ENCODE measurements around the gene HAVCR1.

HAVCR1 gene

GRCh38 chr5:157076558-157076957 is 17.6 kb upstream of the HAVCR1 start:
- no peak overlapping the region for H2BK12ac ChIP-seq (ENCODE audit: low read length in 2 of 2)
- no peaks in the 10 kb centered on the region for H3K9me3 ChIP-seq (ENCODE audit: control insufficient read depth, low read length)
- 42% methylated on average over 4 of the region's 4 CpGs for WGBS
- H3K27ac ChIP-seq (ENCODE audit: low read length, poor library complexity, severe bottlenecking): no peak overlapping the region
- H4K8ac ChIP-seq (ENCODE audit: low read length): no peak overlapping the region
- H3K27me3 ChIP-seq (ENCODE audit: control insufficient read depth in 1 of 2, insufficient read depth in 1 of 2, low read length in 2 of 2): no peaks in the 10 kb centered on the region
- H3K4me2 ChIP-seq (ENCODE audit: low read length, poor library complexity, severe bottlenecking): no peak overlapping the region
- H3K18ac ChIP-seq (ENCODE audit: low read depth in 1 of 2, low read length in 2 of 2): no peak overlapping the region
- H3K23ac ChIP-seq (ENCODE audit: low read length in 2 of 2): no peak overlapping the region
- H2BK5ac ChIP-seq (ENCODE audit: low read depth, low read length, poor library complexity, severe bottlenecking): no peak overlapping the region
- no peak overlapping the region for H2AFZ ChIP-seq (ENCODE audit: low read depth, low read length)
- no peak overlapping the region for H3K4me3 ChIP-seq (ENCODE audit: insufficient read depth in 1 of 2, low read depth in 1 of 2, low read length in 2 of 2)
- no peak overlapping the region for H4K91ac ChIP-seq (ENCODE audit: low read length)
- H3K36me3 ChIP-seq (ENCODE audit: control insufficient read depth in 1 of 2, insufficient read depth in 2 of 2, low read depth in 1 of 2, low read length in 2 of 2): no peaks in the 10 kb centered on the region
- no peak overlapping the region for H3K14ac ChIP-seq (ENCODE audit: low read length in 2 of 2)
- no peaks in the 10 kb centered on the region for H3K79me1 ChIP-seq (replicated peaks; ENCODE audit: low read length, poor library complexity, severe bottlenecking)
- H2BK15ac ChIP-seq (ENCODE audit: low read depth, poor library complexity, severe bottlenecking): no peak overlapping the region
- no peak overlapping the region for H2AK5ac ChIP-seq (ENCODE audit: low read length, severe bottlenecking)
- peaks cover 3% of the 10 kb centered on the region for H3K4me1 ChIP-seq (ENCODE audit: control insufficient read depth, insufficient read depth, low read depth, low read length)
- no peak overlapping the region for H3K4ac ChIP-seq (ENCODE audit: low read depth in 1 of 2, low read length in 2 of 2)
- H2BK120ac ChIP-seq (ENCODE audit: low read depth, low read length): no peak overlapping the region
- peak overlapping the region; percentile 16 for H3K9ac ChIP-seq (ENCODE audit: low read length)
- peak; percentile 28 for DNase-seq

DNA sequence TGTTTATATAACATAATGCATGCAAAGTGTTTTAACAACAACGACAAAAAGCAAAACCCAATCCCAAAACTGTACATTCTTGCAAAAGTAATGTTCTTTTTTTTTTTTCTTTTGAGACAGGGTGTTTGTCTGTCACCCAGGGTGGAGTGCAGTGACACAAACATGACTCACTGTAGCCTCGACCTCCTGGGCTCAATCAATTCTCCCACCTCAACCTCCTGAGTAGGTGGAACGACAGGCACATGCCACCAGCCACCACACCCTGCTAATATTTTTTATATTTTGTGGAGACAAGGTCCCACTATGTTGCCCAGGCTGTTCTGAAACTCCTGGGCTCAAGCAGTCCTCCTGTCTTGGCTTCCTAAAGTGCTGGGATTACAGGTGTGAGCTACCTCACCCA is 13.6 kb upstream of the HAVCR1 start:
- WGBS: 13% methylated on average over 2 of the region's 3 CpGs
- no peak overlapping the region for H2AFZ ChIP-seq (ENCODE audit: low read depth, low read length)
- no peaks in the 10 kb centered on the region for H3K27me3 ChIP-seq (ENCODE audit: control insufficient read depth in 1 of 2, insufficient read depth in 1 of 2, low read length in 2 of 2)
- peaks cover 3% of the 10 kb centered on the region for H3K4me1 ChIP-seq (ENCODE audit: control insufficient read depth, insufficient read depth, low read depth, low read length)
- no peak overlapping the region for H3K27ac ChIP-seq (ENCODE audit: low read length, poor library complexity, severe bottlenecking)
- no peak overlapping the region for H3K23ac ChIP-seq (ENCODE audit: low read length in 2 of 2)
- no peak overlapping the region for H3K18ac ChIP-seq (ENCODE audit: low read depth in 1 of 2, low read length in 2 of 2)
- no peak overlapping the region for H2BK15ac ChIP-seq (ENCODE audit: low read depth, poor library complexity, severe bottlenecking)
- H3K4me2 ChIP-seq (ENCODE audit: low read length, poor library complexity, severe bottlenecking): no peak overlapping the region
- H3K79me1 ChIP-seq (replicated peaks; ENCODE audit: low read length, poor library complexity, severe bottlenecking): no peaks in the 10 kb centered on the region
- no peak overlapping the region for H2BK5ac ChIP-seq (ENCODE audit: low read depth, low read length, poor library complexity, severe bottlenecking)
- no peaks in the 10 kb centered on the region for H3K36me3 ChIP-seq (ENCODE audit: control insufficient read depth in 1 of 2, insufficient read depth in 2 of 2, low read depth in 1 of 2, low read length in 2 of 2)
- no peak overlapping the region for H2BK120ac ChIP-seq (ENCODE audit: low read depth, low read length)
- no peak overlapping the region for H3K4me3 ChIP-seq (ENCODE audit: insufficient read depth in 1 of 2, low read depth in 1 of 2, low read length in 2 of 2)
- no peaks in the 10 kb centered on the region for H3K9me3 ChIP-seq (ENCODE audit: control insufficient read depth, low read length)
- no peak overlapping the region for H3K4ac ChIP-seq (ENCODE audit: low read depth in 1 of 2, low read length in 2 of 2)
- no peak overlapping the region for H3K9ac ChIP-seq (ENCODE audit: low read length)
- no peak overlapping the region for H2BK12ac ChIP-seq (ENCODE audit: low read length in 2 of 2)
- no peak overlapping the region for H2AK5ac ChIP-seq (ENCODE audit: low read length, severe bottlenecking)
- no peak overlapping the region for H3K14ac ChIP-seq (ENCODE audit: low read length in 2 of 2)
- H4K91ac ChIP-seq (ENCODE audit: low read length): no peak overlapping the region
- no peak for DNase-seq
- no peak overlapping the region for H4K8ac ChIP-seq (ENCODE audit: low read length)

DNA sequence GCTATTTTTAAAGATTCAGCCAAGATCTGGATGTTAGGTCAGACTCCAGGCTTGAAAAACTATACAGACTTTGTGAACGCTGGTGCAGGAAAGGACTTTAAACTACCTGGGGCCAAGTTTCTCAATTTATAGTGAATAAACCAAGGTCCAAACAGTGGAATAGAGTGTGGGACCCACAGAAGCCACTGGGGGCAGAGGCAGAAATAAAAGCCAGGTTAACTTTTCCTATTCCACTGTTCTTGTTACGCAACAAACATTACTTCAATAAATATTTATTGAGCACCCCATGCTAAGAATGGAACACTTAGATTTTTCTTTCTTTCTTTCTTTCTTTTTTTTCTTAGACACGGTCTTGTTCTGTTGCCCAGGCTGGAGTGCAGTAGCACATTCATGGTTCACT is 11.0 kb upstream of the HAVCR1 start:
- H3K23ac ChIP-seq (ENCODE audit: low read length in 2 of 2): no peak overlapping the region
- H2BK120ac ChIP-seq (ENCODE audit: low read depth, low read length): no peak overlapping the region

GRCh38 chr5:157068785-157069184 is 9.9 kb upstream of the HAVCR1 start:
- no peak overlapping the region for H3K27ac ChIP-seq (ENCODE audit: low read length, poor library complexity, severe bottlenecking)
- no peak for DNase-seq
- 94% methylated on average over 5 of the region's 5 CpGs for WGBS
- no peaks in the 10 kb centered on the region for H3K36me3 ChIP-seq (ENCODE audit: control insufficient read depth in 1 of 2, insufficient read depth in 2 of 2, low read depth in 1 of 2, low read length in 2 of 2)
- no peak overlapping the region for H3K9ac ChIP-seq (ENCODE audit: low read length)
- no peak overlapping the region for H3K4me2 ChIP-seq (ENCODE audit: low read length, poor library complexity, severe bottlenecking)
- no peak overlapping the region for H2BK120ac ChIP-seq (ENCODE audit: low read depth, low read length)
- H2BK15ac ChIP-seq (ENCODE audit: low read depth, poor library complexity, severe bottlenecking): no peak overlapping the region
- no peak overlapping the region for H4K91ac ChIP-seq (ENCODE audit: low read length)
- no peak overlapping the region for H2AFZ ChIP-seq (ENCODE audit: low read depth, low read length)
- H3K79me1 ChIP-seq (replicated peaks; ENCODE audit: low read length, poor library complexity, severe bottlenecking): no peaks in the 10 kb centered on the region
- H4K8ac ChIP-seq (ENCODE audit: low read length): no peak overlapping the region
- H2BK12ac ChIP-seq (ENCODE audit: low read length in 2 of 2): no peak overlapping the region
- H2BK5ac ChIP-seq (ENCODE audit: low read depth, low read length, poor library complexity, severe bottlenecking): no peak overlapping the region
- H3K18ac ChIP-seq (ENCODE audit: low read depth in 1 of 2, low read length in 2 of 2): no peak overlapping the region
- no peak overlapping the region for H3K4me3 ChIP-seq (ENCODE audit: insufficient read depth in 1 of 2, low read depth in 1 of 2, low read length in 2 of 2)
- no peaks in the 10 kb centered on the region for H3K9me3 ChIP-seq (ENCODE audit: control insufficient read depth, low read length)
- H3K4ac ChIP-seq (ENCODE audit: low read depth in 1 of 2, low read length in 2 of 2): no peak overlapping the region
- peaks cover under 1% of the 10 kb centered on the region for H3K4me1 ChIP-seq (ENCODE audit: control insufficient read depth, insufficient read depth, low read depth, low read length)
- no peak overlapping the region for H3K14ac ChIP-seq (ENCODE audit: low read length in 2 of 2)
- no peaks in the 10 kb centered on the region for H3K27me3 ChIP-seq (ENCODE audit: control insufficient read depth in 1 of 2, insufficient read depth in 1 of 2, low read length in 2 of 2)
- H3K23ac ChIP-seq (ENCODE audit: low read length in 2 of 2): no peak overlapping the region
- H2AK5ac ChIP-seq (ENCODE audit: low read length, severe bottlenecking): no peak overlapping the region

More for the DNA sequence above, 11.0 kb upstream of the HAVCR1 start:
- 97% methylated on average over 3 of the region's 3 CpGs for WGBS
- Histone ChIP-seq H3K14ac (ENCODE audit: low read length in 2 of 2) (no peak overlapping the region), H3K4me2 (ENCODE audit: low read length, poor library complexity, severe bottlenecking) (no peak overlapping the region), H3K79me1 (replicated peaks; ENCODE audit: low read length, poor library complexity, severe bottlenecking) (no peaks in the 10 kb centered on the region), H3K9me3 (ENCODE audit: control insufficient read depth, low read length) (no peaks in the 10 kb centered on the region), H3K9ac (ENCODE audit: low read length) (no peak overlapping the region), H3K4me1 (ENCODE audit: control insufficient read depth, insufficient read depth, low read depth, low read length) (no peaks in the 10 kb centered on the region), H3K36me3 (ENCODE audit: control insufficient read depth in 1 of 2, insufficient read depth in 2 of 2, low read depth in 1 of 2, low read length in 2 of 2) (no peaks in the 10 kb centered on the region), H2AFZ (ENCODE audit: low read depth, low read length) (no peak overlapping the region), H3K27me3 (ENCODE audit: control insufficient read depth in 1 of 2, insufficient read depth in 1 of 2, low read length in 2 of 2) (no peaks in the 10 kb centered on the region), H2BK5ac (ENCODE audit: low read depth, low read length, poor library complexity, severe bottlenecking) (no peak overlapping the region), H2BK15ac (ENCODE audit: low read depth, poor library complexity, severe bottlenecking) (no peak overlapping the region), H3K18ac (ENCODE audit: low read depth in 1 of 2, low read length in 2 of 2) (no peak overlapping the region), H3K4me3 (ENCODE audit: insufficient read depth in 1 of 2, low read depth in 1 of 2, low read length in 2 of 2) (no peak overlapping the region), H4K91ac (ENCODE audit: low read length) (no peak overlapping the region), H3K27ac (ENCODE audit: low read length, poor library complexity, severe bottlenecking) (no peak overlapping the region), H3K4ac (ENCODE audit: low read depth in 1 of 2, low read length in 2 of 2) (no peak overlapping the region), H4K8ac (ENCODE audit: low read length) (no peak overlapping the region), H2BK12ac (ENCODE audit: low read length in 2 of 2) (no peak overlapping the region), H2AK5ac (ENCODE audit: low read length, severe bottlenecking) (no peak overlapping the region)
- no peak for DNase-seq

Data from mesenchymal stem cell (in vitro differentiated cells and primary cell).